ENCODE results near the gene HMX3. TPM values are rescaled to one million over a fixed set of nuclear protein-coding genes. Genes with fewer than 3 reads are reported as not detected.

HMX3 gene
- total RNA-seq, 1 donor from 2014 or later, result not detected

- H3K27me3 Mint-ChIP-seq (ENCODE audit: low read depth), result no peaks in the 10 kb centered on the region
- peaks cover 34% of the 10 kb centered on the region for H3K9me3 Mint-ChIP-seq
- no peak for TF ChIP-seq CTCF (IDR thresholded peaks at IDR 0.05; ENCODE audit: unreplicated experiment)
- no peaks in the 10 kb centered on the region for H3K4me1 Mint-ChIP-seq
- no peak overlapping the region for H3K27ac Mint-ChIP-seq
- DNase-seq (ENCODE audit: low spot score in 2 of 2, unreplicated experiment in 2 of 2), result no peak
- peaks cover 28% of the 10 kb centered on the region for H3K36me3 Mint-ChIP-seq
- no peak overlapping the region for H3K4me3 Mint-ChIP-seq
These were observed 44.6 kb downstream of the HMX3 start for GRCh38 chr10:123180101-123181090.

GRCh38 chr10:123183724-123184123 is 48.0 kb downstream of the HMX3 start:
- no peaks in the 10 kb centered on the region for H3K4me1 Mint-ChIP-seq
- no peak for TF ChIP-seq CTCF (IDR thresholded peaks at IDR 0.05; ENCODE audit: unreplicated experiment)
- H3K27me3 Mint-ChIP-seq (ENCODE audit: low read depth), result no peaks in the 10 kb centered on the region
- peaks cover 36% of the 10 kb centered on the region for H3K9me3 Mint-ChIP-seq
- DNase-seq (ENCODE audit: low spot score in 2 of 2, unreplicated experiment in 2 of 2), result no peak
- H3K27ac Mint-ChIP-seq, result no peak overlapping the region
- peaks cover 30% of the 10 kb centered on the region for H3K36me3 Mint-ChIP-seq
- H3K4me3 Mint-ChIP-seq, result no peak overlapping the region

- Mint-ChIP-seq H3K4me1 (peaks cover 11% of the 10 kb centered on the region), H3K4me3 (no peak overlapping the region), H3K27me3 (ENCODE audit: low read depth) (no peaks in the 10 kb centered on the region), H3K9me3 (peaks cover 33% of the 10 kb centered on the region), H3K36me3 (peaks cover 30% of the 10 kb centered on the region), H3K27ac (no peak overlapping the region)
- no peak for TF ChIP-seq CTCF (IDR thresholded peaks at IDR 0.05; ENCODE audit: unreplicated experiment)
- no peak for DNase-seq (ENCODE audit: low spot score in 2 of 2, unreplicated experiment in 2 of 2)
These were observed 52.0 kb downstream of the HMX3 start for GRCh38 chr10:123187781-123188180.

Other genes starting within 250 kb of the HMX3 start
- gene FAM24A, start 225.4 kb upstream of the HMX3 start, total RNA-seq, result not detected in 3 replicates
- 12.6 to 15.7 TPM (median 13.5 TPM) in 3 replicates for gene C10orf88, start 181.7 kb upstream of the HMX3 start, total RNA-seq
- gene PSTK, start 155.6 kb upstream of the HMX3 start, total RNA-seq, result 7.7 to 9.1 TPM (median 8.2 TPM) in 3 replicates
- 10.9 to 14.6 TPM (median 12.4 TPM) in 3 replicates for gene IKZF5, start 127.2 kb upstream of the HMX3 start, total RNA-seq
- 17.0 to 21.3 TPM (median 17.6 TPM) in 3 replicates for gene ACADSB, start 127.0 kb upstream of the HMX3 start, total RNA-seq
- not detected in 3 replicates for gene HMX2, start 12.2 kb downstream of the HMX3 start, total RNA-seq
- gene BUB3, start 18.4 kb downstream of the HMX3 start, total RNA-seq, result 70.0 to 71.5 TPM (median 71.1 TPM) in 3 replicates